ENCODE data around the gene NET1. TPM values are rescaled to one million over a fixed set of nuclear protein-coding genes. Genes with fewer than 3 reads are reported as not detected.

The NET1 gene
- total and polyA plus RNA-seq, 2 donors (not counting 3 experiments of a cell fraction or from before 2014, with no cell fraction given), result 14.4 to 46.3 TPM

DNA sequence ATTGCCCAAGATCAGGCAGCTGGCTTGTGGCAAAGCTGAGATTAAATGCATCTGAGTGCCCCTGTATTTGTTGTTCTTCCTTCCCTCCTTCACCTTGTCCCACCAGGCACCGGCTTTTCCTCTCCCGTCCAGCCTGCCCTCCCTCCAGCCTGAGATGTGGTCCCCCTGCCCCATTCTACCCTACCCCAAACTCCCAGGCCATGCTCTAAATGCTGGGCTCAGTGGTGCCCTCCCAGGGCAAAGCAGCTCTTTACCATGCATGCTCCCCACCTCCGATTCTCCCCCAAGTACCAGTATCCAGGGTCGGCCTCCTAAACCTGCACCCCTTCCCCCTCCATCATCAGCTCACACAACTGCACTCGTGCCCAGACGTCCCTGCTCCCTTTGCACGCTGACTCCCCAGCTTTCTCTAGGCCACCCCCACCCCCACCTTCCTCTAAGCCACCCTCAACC, 50.5 kb downstream of the NET1 start:
- H3K27me3 ChIP-seq (ENCODE audit: control insufficient read depth in 2 of 2, insufficient read depth in 2 of 2, low read length in 2 of 2), result no peaks in the 10 kb centered on the region
- no peaks in the 10 kb centered on the region for H3K79me2 ChIP-seq (ENCODE audit: control insufficient read depth, insufficient read depth, low read length)
- TF ChIP-seq, protein P1, sequence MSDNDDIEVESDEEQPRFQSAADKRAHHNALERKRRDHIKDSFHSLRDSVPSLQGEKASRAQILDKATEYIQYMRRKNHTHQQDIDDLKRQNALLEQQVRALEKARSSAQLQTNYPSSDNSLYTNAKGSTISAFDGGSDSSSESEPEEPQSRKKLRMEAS (IDR thresholded peaks at IDR 0.05; ENCODE audit: insufficient read depth, insufficient read length), result no peak
- TF ChIP-seq, protein P2, sequence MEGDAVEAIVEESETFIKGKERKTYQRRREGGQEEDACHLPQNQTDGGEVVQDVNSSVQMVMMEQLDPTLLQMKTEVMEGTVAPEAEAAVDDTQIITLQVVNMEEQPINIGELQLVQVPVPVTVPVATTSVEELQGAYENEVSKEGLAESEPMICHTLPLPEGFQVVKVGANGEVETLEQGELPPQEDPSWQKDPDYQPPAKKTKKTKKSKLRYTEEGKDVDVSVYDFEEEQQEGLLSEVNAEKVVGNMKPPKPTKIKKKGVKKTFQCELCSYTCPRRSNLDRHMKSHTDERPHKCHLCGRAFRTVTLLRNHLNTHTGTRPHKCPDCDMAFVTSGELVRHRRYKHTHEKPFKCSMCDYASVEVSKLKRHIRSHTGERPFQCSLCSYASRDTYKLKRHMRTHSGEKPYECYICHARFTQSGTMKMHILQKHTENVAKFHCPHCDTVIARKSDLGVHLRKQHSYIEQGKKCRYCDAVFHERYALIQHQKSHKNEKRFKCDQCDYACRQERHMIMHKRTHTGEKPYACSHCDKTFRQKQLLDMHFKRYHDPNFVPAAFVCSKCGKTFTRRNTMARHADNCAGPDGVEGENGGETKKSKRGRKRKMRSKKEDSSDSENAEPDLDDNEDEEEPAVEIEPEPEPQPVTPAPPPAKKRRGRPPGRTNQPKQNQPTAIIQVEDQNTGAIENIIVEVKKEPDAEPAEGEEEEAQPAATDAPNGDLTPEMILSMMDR (IDR thresholded peaks at IDR 0.05; ENCODE audit: extremely low read depth in 1 of 2, insufficient read depth in 1 of 2, low read depth in 1 of 2, low read length in 2 of 2), result no peak
- TF ChIP-seq POLR2A (IDR thresholded peaks at IDR 0.05; ENCODE audit: low read depth, low read length) (no peak), FOS (IDR thresholded peaks at IDR 0.05; ENCODE audit: borderline replicate concordance, insufficient read depth, low read length) (no peak), MYC (IDR thresholded peaks at IDR 0.05; ENCODE audit: low read depth, low read length) (no peak), JUN (IDR thresholded peaks at IDR 0.05; ENCODE audit: borderline replicate concordance, insufficient read depth, insufficient read length, low read depth) (no peak), EZH2 (IDR thresholded peaks at IDR 0.05; ENCODE audit: borderline replicate concordance, low read depth, low read length, severe bottlenecking) (no peak), GATA2 (IDR thresholded peaks at IDR 0.05; ENCODE audit: insufficient read depth, insufficient read length, low read depth, low read length) (no peak)
- FAIRE-seq, result no peak
- no TSS peak for BruUV-seq (replicated peaks)
- no peaks in the 10 kb centered on the region for H3K4me1 ChIP-seq (ENCODE audit: control insufficient read depth, extremely low read depth, insufficient read depth, low read length)
- ChIA-PET CTCF (interaction anchor here (1.0 to 3.4 kb wide), 7 partner anchors 29 to 613 kb away, joined by 3 to 36 read pairs (median 4); no protein-coding TSS in a partner anchor), POLR2A (interaction anchor here (1.4 kb wide), 1 partner anchor 17 kb away, joined by 5 read pairs; no protein-coding TSS in a partner anchor)
- H3K4me2 ChIP-seq (ENCODE audit: insufficient read depth, low read length), result no peak overlapping the region
- H3K9me1 ChIP-seq (replicated peaks; ENCODE audit: control insufficient read depth, extremely low read depth, insufficient read depth, low read length), result no peaks in the 10 kb centered on the region
- no peak overlapping the region for H3K9ac ChIP-seq (replicated peaks; ENCODE audit: extremely low read depth, insufficient read depth, low read length)
- no peak overlapping the region for H3K27ac ChIP-seq (ENCODE audit: insufficient read depth, low read depth, low read length)
- DNase-seq (ENCODE audit: low read depth, low spot score), result no peak
- dilution Hi-C loops (cut with MboI; ENCODE audit: extremely low pct_ligation_motif_present, low sequenced_read_pairs), result no loop called here
- intact Hi-C loops (cut with micrococcal nuclease), result no loop called here
- no peak overlapping the region for H2AFZ ChIP-seq (ENCODE audit: low read depth, low read length)
- H3K9me3 ChIP-seq (replicated peaks; ENCODE audit: control insufficient read depth, insufficient read depth, low read length), result no peaks in the 10 kb centered on the region
- H4K20me1 ChIP-seq (replicated peaks; ENCODE audit: control insufficient read depth, extremely low read depth, insufficient read depth, low read length), result no peaks in the 10 kb centered on the region
- H3K36me3 ChIP-seq (ENCODE audit: control insufficient read depth in 2 of 2, extremely low read depth in 1 of 2, insufficient read depth in 2 of 2, low read length in 2 of 2), result peaks cover 0 to 2% of the 10 kb centered on the region in 2 experiments
- no peak overlapping the region for H3K4me3 ChIP-seq (replicated peaks in 1 of 3; ENCODE audit: insufficient read depth in 1 of 3, low read depth in 1 of 3, low read length in 3 of 3)
